Endodermal cell (in vitro differentiated cells): Measurements from ENCODE around the gene NEK10. TPM values are rescaled to one million over a fixed set of nuclear protein-coding genes. Genes with fewer than 3 reads are reported as not detected.

Experiments
- DNase-seq: peaks from one replicate; pipeline ENCODE4 v3.0.0-alpha.2; 2017
- H3K27ac ChIP-seq: 2 replicates; pipeline ENCODE4 v1.5.1; 2013; ENCODE audit warnings: mild to moderate bottlenecking, low read depth, low read length, moderate library complexity
- H3K27me3 ChIP-seq: 2 replicates; pipeline ENCODE4 v1.6.1; 2013; ENCODE audit warnings: mild to moderate bottlenecking, low read length, moderate library complexity; ENCODE audit not compliant: insufficient read depth, control insufficient read depth, poor library complexity, severe bottlenecking
- H3K36me3 ChIP-seq: 2 replicates; pipeline ENCODE4 v1.7.0; 2013; ENCODE audit warnings: mild to moderate bottlenecking, low read length, moderate library complexity; ENCODE audit not compliant: control insufficient read depth, insufficient read depth
- H3K4me1 ChIP-seq: one replicate; pipeline ENCODE4 v1.7.0; 2013; ENCODE audit warnings: low read length; ENCODE audit not compliant: control insufficient read depth, insufficient read depth
- H3K4me3 ChIP-seq: 2 replicates; pipeline ENCODE4 v1.5.1; 2013; ENCODE audit warnings: mild to moderate bottlenecking, low read length, moderate library complexity
- H3K9ac ChIP-seq: 2 replicates; pipeline ENCODE4 v1.6.1; 2013; ENCODE audit warnings: mild to moderate bottlenecking, low read length, moderate library complexity; ENCODE audit not compliant: poor library complexity, severe bottlenecking; ENCODE audit errors: extremely low read depth
- H3K9me3 ChIP-seq: 2 replicates; pipeline ENCODE4 v1.6.1; 2013; ENCODE audit warnings: mild to moderate bottlenecking, low read length, moderate library complexity; ENCODE audit not compliant: control insufficient read depth
- H3K27ac Mint-ChIP-seq: 2 replicates; pipeline ENCODE4 v1.8.0; 2020; ENCODE audit warnings: mixed read lengths
- H3K27me3 Mint-ChIP-seq: 2 replicates; pipeline ENCODE4 v1.8.0; 2021; ENCODE audit warnings: mild to moderate bottlenecking, mixed read lengths; ENCODE audit not compliant: insufficient read depth
- H3K36me3 Mint-ChIP-seq: 2 replicates; pipeline ENCODE4 v1.8.0; 2020; ENCODE audit warnings: low read depth, mixed read lengths
- H3K4me1 Mint-ChIP-seq: 2 replicates; pipeline ENCODE4 v1.8.0; 2020; ENCODE audit warnings: mixed read lengths
- H3K4me3 Mint-ChIP-seq: 2 replicates; pipeline ENCODE4 v1.8.0; 2020; ENCODE audit warnings: mild to moderate bottlenecking, moderate library complexity, mixed read lengths
- H3K9me3 Mint-ChIP-seq: 2 replicates; pipeline ENCODE4 v1.8.0; 2020; ENCODE audit warnings: mild to moderate bottlenecking, mixed read lengths
- CTCF ChIP-seq: fragments of 200-600 bp; sonication (generic); conservative IDR thresholded peaks from 2 replicates; pipeline ENCODE4 v1.5.0; 2021; ENCODE audit warnings: antibody characterized with exemption, mild to moderate bottlenecking
- WGBS, 2 experiments: methylation state at CpG; one replicate each; pipeline versions ENCODE4 v1.1.5 to v1.1.7; 2013; ENCODE audit warnings: missing lambda C conversion rate in 2 of 2, mixed read lengths in 1 of 2; ENCODE audit not compliant: insufficient coverage in 1 of 2, insufficient read length in 1 of 2; 5-methylcytosine and 5-hydroxymethylcytosine counted together
- total RNA-seq, 2 donors: library from RNA; stranded (reverse); fragmentation: NEBNext Ultra II Directional in 1 of 2; extraction: Animal tissue kit (Norgen Biotek cat#: 25700) in 1 of 2; gene quantifications; 2 replicates in 1 of 2; 3 replicates in 1 of 2; pipeline ENCODE4 v1.2.1, GENCODE V29; 2021

NEK10 gene
- total RNA-seq, 2 donors from 2014 or later, result 1.3 to 2.4 TPM

GRCh38 chr3:27125821-27126501, 243.2 kb downstream of the NEK10 start:
- H3K27me3 ChIP-seq, result no peaks in the 10 kb centered on the region
- no peaks in the 10 kb centered on the region for H3K36me3 ChIP-seq
- no peak for TF ChIP-seq CTCF
- peaks cover 5% of the 10 kb centered on the region for H3K4me1 ChIP-seq
- H3K27ac ChIP-seq, result no peak overlapping the region
- Mint-ChIP-seq H3K27ac (no peak overlapping the region), H3K36me3 (no peaks in the 10 kb centered on the region), H3K4me1 (peaks cover 12% of the 10 kb centered on the region), H3K9me3 (peaks cover 9% of the 10 kb centered on the region), H3K4me3 (no peak overlapping the region), H3K27me3 (no peaks in the 10 kb centered on the region)
- DNase-seq, result no peak
- H3K4me3 ChIP-seq, result no peak overlapping the region
- 93 to 100% methylated on average over 2 to 3 of the region's 3 CpGs for WGBS, 2 experiments
- no peak overlapping the region for H3K9ac ChIP-seq
- H3K9me3 ChIP-seq, result peaks cover 8% of the 10 kb centered on the region

DNA sequence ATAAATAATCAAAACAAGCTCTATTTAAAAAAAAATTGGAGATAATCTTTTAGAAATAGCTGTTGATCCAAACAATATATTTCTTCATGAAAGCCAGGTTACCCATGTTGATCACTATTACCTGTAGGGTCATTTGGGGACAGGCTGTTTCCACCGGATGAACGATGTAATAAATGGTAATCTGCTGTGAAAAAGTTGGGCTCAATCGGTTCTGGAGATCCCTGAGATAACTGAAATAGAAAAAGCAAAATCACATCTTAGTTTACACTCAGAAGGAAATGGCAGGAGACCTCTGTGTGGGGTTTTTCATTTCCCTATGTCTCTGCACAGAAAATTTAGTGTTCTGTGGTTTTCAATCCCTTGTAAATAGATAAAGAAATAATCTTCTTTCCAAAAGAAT, 249.5 kb downstream of the NEK10 start:
- Mint-ChIP-seq H3K4me3 (no peak overlapping the region), H3K27ac (no peak overlapping the region), H3K9me3 (peaks cover 10% of the 10 kb centered on the region), H3K36me3 (no peaks in the 10 kb centered on the region), H3K4me1 (no peaks in the 10 kb centered on the region), H3K27me3 (no peaks in the 10 kb centered on the region)
- Histone ChIP-seq H3K27me3 (no peaks in the 10 kb centered on the region), H3K9ac (no peak overlapping the region), H3K4me3 (no peak overlapping the region), H3K36me3 (no peaks in the 10 kb centered on the region), H3K4me1 (no peaks in the 10 kb centered on the region), H3K27ac (no peak overlapping the region), H3K9me3 (peaks cover 10% of the 10 kb centered on the region)
- 94 to 96% methylated on average over 3 of the region's 3 CpGs for WGBS, 2 experiments
- no peak for DNase-seq
- no peak for TF ChIP-seq CTCF

GRCh38 chr3:27115352-27115751, 253.8 kb downstream of the NEK10 start:
- Histone ChIP-seq H3K9me3 (no peaks in the 10 kb centered on the region), H3K27me3 (no peaks in the 10 kb centered on the region), H3K36me3 (no peaks in the 10 kb centered on the region), H3K9ac (no peak overlapping the region), H3K4me1 (no peaks in the 10 kb centered on the region), H3K27ac (no peak overlapping the region), H3K4me3 (no peak overlapping the region)
- no CpG with 5 or more reads among the region's 1 CpG for WGBS, 2 experiments
- DNase-seq, result no peak
- no peak overlapping the region for H3K27ac Mint-ChIP-seq
- no peaks in the 10 kb centered on the region for H3K36me3 Mint-ChIP-seq
- H3K4me3 Mint-ChIP-seq, result no peak overlapping the region
- no peaks in the 10 kb centered on the region for H3K27me3 Mint-ChIP-seq
- no peak for TF ChIP-seq CTCF
- no peaks in the 10 kb centered on the region for H3K9me3 Mint-ChIP-seq
- no peaks in the 10 kb centered on the region for H3K4me1 Mint-ChIP-seq
